Coronary artery (tissue), 2 donors: Measurements from ENCODE around the gene ENPEP.
"Not testable (repeated sequence)": the region's sequence is repeated elsewhere in the genome, so short reads cannot be mapped to it uniquely, and the experiment has no call there.

Experiments used
- DNase-seq: peaks from one replicate; pipeline ENCODE4 v3.0.0-alpha.2; 2017; ENCODE audit warnings: low spot score
- H3K27ac ChIP-seq, 2 donors: fragments of 200-600 bp; sonication (generic); one replicate each; pipeline ENCODE4 v1.5.1; 2016 to 2019
- H3K4me3 ChIP-seq: fragments of 200-600 bp; sonication (generic); 2 replicates; pipeline ENCODE4 v1.5.1; 2016; ENCODE audit warnings: mild to moderate bottlenecking, moderate library complexity
- CTCF ChIP-seq: fragments of 200-600 bp; sonication (generic); IDR thresholded peaks from one replicate; pipeline ENCODE4 v1.5.1; 2019; ENCODE audit warnings: antibody characterized with exemption

Gene ENPEP

GRCh38 chr4:110486256-110486655 lies 10.3 kb downstream of the ENPEP start:
- no peak overlapping the region for H3K4me3 ChIP-seq
- TF ChIP-seq CTCF = no peak
- peak overlapping the region in 1 of 2 donors; percentile 44 for H3K27ac ChIP-seq
- DNase-seq = no peak

DNA sequence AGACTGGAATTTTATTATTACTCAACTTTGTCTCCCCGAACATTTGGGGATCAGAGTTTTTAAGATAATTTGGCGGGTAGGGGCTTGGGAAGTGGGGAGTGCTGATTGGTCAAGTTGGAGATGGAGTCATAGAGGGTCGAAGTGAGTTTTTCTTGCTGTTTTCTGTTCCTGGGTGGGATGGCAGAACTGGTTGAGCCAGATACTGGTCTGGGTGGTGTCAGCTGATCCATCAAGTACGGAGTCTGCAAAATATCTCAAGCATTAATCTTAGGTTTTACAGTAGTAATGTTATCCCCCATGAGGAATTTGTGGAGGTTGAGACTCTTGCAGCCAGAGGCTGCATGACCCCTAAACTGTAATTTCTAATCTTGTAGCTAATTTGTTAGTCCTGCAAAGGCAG lies 10.9 kb downstream of the ENPEP start:
- peak overlapping the region in 1 of 2 donors; percentile 46 for H3K27ac ChIP-seq
- H3K4me3 ChIP-seq, DNase-seq: not testable (repeated sequence)

- peak overlapping the region in 1 of 2 donors; percentile 54 for H3K27ac ChIP-seq
- no peak for DNase-seq
- H3K4me3 ChIP-seq = peak overlapping the region; percentile 11
- no peak for TF ChIP-seq CTCF
Observed at GRCh38 chr4:110487873-110488272, 11.9 kb downstream of the ENPEP start.

GRCh38 chr4:110489901-110490508 lies 14.1 kb downstream of the ENPEP start:
- H3K27ac ChIP-seq = no peak overlapping the region
- H3K4me3 ChIP-seq = no peak overlapping the region

DNA sequence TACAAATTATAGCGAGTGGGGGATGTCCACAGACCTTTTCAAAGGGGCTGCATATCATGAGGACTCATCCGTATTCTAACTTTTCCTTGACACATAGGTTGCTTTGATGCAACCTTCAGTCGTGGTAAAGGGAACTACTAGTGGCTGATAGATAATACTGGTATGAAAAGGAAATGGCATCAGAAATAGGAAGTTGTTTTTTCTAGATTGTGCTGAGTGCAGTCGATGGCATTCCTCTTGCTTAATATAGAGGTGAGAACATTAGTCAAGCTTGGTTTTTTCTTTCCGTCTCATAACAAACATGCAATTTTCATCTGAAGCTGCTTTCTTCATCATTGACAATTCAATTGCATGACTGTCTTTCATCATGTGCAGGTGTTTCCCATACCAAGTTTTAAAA lies 16.6 kb downstream of the ENPEP start:
- Histone ChIP-seq H3K4me3 (no peak overlapping the region), H3K27ac (no peak overlapping the region)
- no peak for TF ChIP-seq CTCF
- no peak for DNase-seq

More at GRCh38 chr4:110489901-110490508, 14.1 kb downstream of the ENPEP start:
- no peak for TF ChIP-seq CTCF
- no peak for DNase-seq

GRCh38 chr4:110493520-110493919 lies 17.6 kb downstream of the ENPEP start:
- no peak for DNase-seq
- Histone ChIP-seq H3K4me3 (no peak overlapping the region), H3K27ac (no peak overlapping the region)
- TF ChIP-seq CTCF = no peak

DNA sequence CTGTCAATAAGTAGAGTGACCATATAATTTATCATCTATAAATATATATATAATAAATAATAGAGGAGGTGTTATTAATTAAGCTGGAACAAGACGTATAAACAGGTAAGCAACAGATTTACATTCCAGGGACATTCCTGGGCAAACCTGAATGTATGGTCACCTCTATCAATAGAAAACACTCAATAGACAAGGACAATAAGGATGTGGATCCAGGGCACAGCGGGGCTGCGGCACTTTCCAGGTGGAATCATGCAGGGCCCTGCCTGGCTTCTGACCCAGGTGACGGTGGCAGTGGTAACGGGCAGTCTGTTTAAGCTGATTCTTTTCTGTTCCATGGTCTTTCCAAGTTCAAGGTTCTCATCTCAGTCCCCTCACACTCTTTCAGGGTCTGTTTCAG lies 22.5 kb downstream of the ENPEP start:
- DNase-seq = no peak
- Histone ChIP-seq H3K4me3 (no peak overlapping the region), H3K27ac (no peak overlapping the region)
- no peak for TF ChIP-seq CTCF
